Activated T-helper 17 cell treated with anti-CD3 and anti-CD28 coated beads, Interleukin-2, amount 50 U/mL, for 72 hours (primary cell): Measurements from ENCODE around the gene TPM2. TPM values are rescaled to one million over a fixed set of nuclear protein-coding genes. Genes with fewer than 3 reads are reported as not detected.

Experiments
- ATAC-seq: fragments of 150-1000 bp; cut with Tn5 transposase; replicated peaks from 2 replicates; pipeline ENCODE4 v1.10.0; 2021; ENCODE audit warnings: mild to moderate bottlenecking, moderate library complexity
- H3K27ac Mint-ChIP-seq: one replicate; pipeline ENCODE4 v1.8.0; 2022; ENCODE audit warnings: mixed read lengths
- H3K27me3 Mint-ChIP-seq: one replicate; pipeline ENCODE4 v1.8.0; 2022; ENCODE audit warnings: mixed read lengths
- H3K36me3 Mint-ChIP-seq: one replicate; pipeline ENCODE4 v1.8.0; 2022; ENCODE audit warnings: low read depth, mild to moderate bottlenecking, mixed read lengths
- H3K4me1 Mint-ChIP-seq: one replicate; pipeline ENCODE4 v1.8.0; 2022; ENCODE audit warnings: mixed read lengths
- H3K4me3 Mint-ChIP-seq: one replicate; pipeline ENCODE4 v1.8.0; 2022; ENCODE audit warnings: mild to moderate bottlenecking, mixed read lengths
- H3K9me3 Mint-ChIP-seq: one replicate; pipeline ENCODE4 v1.8.0; 2022; ENCODE audit warnings: mixed read lengths
- total RNA-seq, 2 donors: library from RNA; stranded (reverse); gene quantifications; one replicate each; pipeline ENCODE4 v1.2.3, GENCODE V29; 2022

The TPM2 gene
- total RNA-seq, 2 donors from 2014 or later, result 4.1 to 6.2 TPM

DNA sequence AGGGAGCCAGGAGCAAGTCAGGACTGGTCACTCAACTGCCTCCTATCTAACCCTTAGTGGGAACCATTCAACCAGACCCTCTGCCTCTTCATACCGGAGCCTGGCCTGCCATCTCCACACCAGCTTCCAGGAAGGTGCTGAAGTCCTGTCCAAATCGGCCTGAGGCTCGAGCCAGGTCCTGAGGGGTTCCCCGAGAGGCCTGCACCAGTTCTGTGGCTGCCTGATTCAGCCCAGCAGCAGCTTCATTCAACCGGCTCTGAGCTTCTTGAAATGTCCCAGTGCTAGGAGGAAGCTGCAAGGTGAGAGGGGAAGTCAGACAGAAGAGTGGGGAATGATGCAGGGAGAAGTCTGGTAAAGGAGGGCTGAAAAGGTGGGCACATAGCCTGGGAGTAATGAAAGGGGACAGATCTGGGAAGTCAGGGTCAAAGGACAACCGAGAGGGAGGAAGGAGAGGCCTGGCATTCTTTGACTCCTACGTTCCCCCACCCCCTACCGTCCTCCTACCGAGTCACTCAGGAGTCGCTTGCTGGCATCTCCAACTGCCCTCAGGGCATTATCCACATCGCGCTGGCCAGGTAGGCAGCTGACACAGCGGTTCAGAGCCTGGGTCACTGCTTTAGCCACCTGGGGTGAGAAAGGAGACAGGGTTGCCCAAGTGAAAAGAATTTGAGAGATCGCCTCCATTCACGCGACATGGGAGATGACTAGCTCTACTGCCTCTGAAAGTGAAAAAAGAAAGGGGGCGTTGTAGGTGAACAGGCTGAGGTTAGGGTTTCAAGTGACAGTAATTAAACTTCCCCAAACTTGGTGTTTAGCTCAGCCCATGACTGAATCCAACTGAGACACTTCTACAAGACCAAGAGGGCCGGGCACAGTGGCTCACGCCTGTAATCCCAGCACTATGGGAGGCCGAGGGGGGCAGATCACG is 22.0 kb upstream of the TPM2 start:
- H3K9me3 Mint-ChIP-seq, result no peaks in the 10 kb centered on the region
- peaks cover 19% of the 10 kb centered on the region for H3K4me1 Mint-ChIP-seq
- no peak overlapping the region for H3K4me3 Mint-ChIP-seq
- peak; percentile 88 for ATAC-seq
- H3K27ac Mint-ChIP-seq, result no peak overlapping the region
- H3K36me3 Mint-ChIP-seq, result no peaks in the 10 kb centered on the region
- no peaks in the 10 kb centered on the region for H3K27me3 Mint-ChIP-seq

DNA sequence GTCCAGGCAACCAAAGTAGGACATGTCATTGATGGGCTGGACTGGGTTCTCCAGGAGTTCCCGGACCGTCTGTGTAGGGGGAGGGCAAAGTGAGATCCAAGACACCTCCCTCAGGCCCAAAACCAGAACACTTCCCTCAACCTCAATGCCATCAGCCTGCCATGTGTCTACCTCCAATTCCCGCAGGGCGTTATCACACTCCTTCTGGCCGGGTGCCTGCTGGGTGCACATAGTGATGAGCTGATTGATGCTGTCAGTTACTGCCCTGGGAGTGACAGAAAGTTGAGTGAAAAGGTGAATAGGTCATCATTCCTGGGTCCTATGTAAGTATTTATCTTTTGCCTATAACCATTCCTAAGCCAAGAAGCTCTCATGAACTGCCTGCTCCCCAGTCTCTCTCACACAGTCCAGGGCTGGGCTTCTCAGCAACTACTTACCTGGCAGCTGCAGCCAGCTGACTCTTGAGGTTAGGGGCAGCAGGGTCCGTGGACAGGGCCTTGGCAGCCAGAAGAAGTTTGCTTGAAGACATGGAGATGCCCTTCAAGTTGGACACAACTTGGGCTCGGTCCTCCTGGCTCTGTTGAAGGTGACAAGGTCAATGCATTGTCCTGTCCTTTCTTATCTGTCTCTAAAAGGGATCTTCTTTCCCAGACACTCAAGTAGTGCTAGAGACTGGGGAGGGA is 21.2 kb upstream of the TPM2 start:
- Mint-ChIP-seq H3K36me3 (no peaks in the 10 kb centered on the region), H3K4me3 (no peak overlapping the region), H3K27me3 (no peaks in the 10 kb centered on the region), H3K27ac (no peak overlapping the region), H3K4me1 (peaks cover 21% of the 10 kb centered on the region), H3K9me3 (no peaks in the 10 kb centered on the region)
- no peak for ATAC-seq

DNA sequence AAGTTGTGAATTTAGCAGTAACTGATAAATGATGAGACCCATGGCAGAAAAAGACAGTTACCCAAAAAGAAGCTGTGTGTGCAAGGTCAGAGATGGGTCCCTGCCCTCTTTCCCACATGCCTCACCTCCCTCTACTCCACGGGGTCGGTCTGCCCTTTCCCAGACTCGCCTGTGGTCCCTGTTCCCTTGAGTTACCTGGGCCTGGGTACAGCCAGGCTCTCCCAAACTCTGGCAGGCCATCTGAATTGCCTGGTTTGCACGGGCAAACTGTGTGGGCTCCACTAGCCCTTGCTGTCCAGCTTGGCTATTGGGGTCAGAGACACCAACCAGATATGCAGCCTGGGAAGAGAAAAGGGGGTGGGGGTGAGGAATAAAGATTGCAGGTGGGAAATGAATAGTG is 18.4 kb upstream of the TPM2 start:
- Mint-ChIP-seq H3K36me3 (no peaks in the 10 kb centered on the region), H3K27ac (peak overlapping the region; percentile 26)
- no peak for ATAC-seq

DNA sequence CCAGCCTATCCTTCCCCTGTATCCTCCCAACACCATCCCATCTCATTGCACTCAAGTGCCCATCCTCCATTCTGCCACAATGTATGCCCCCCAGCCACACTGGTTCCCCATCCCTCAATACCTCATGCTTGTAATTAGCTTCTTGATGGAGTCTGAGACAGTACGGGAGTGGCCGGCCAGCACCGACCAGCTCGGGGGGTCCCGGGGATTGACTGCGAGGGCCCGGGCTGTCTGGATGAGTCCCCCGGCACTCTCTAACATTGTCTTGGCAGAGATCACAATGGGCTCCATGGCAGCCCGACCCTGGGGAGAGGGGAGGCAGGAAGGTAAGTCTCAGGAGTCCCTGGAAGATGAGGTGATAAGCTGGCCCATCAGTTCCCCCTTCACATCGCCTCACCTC is 17.2 kb upstream of the TPM2 start:
- no peaks in the 10 kb centered on the region for H3K27me3 Mint-ChIP-seq
- H3K4me3 Mint-ChIP-seq, result no peak overlapping the region
- H3K9me3 Mint-ChIP-seq, result no peaks in the 10 kb centered on the region
- peaks cover 19% of the 10 kb centered on the region for H3K4me1 Mint-ChIP-seq
- ATAC-seq, result no peak
- H3K36me3 Mint-ChIP-seq, result no peaks in the 10 kb centered on the region
- H3K27ac Mint-ChIP-seq, result peak overlapping the region; percentile 26

More for the DNA sequence above, 18.4 kb upstream of the TPM2 start:
- H3K27me3 Mint-ChIP-seq, result no peaks in the 10 kb centered on the region
- H3K4me3 Mint-ChIP-seq, result no peak overlapping the region
- H3K4me1 Mint-ChIP-seq, result peaks cover 21% of the 10 kb centered on the region
- H3K9me3 Mint-ChIP-seq, result no peaks in the 10 kb centered on the region

DNA sequence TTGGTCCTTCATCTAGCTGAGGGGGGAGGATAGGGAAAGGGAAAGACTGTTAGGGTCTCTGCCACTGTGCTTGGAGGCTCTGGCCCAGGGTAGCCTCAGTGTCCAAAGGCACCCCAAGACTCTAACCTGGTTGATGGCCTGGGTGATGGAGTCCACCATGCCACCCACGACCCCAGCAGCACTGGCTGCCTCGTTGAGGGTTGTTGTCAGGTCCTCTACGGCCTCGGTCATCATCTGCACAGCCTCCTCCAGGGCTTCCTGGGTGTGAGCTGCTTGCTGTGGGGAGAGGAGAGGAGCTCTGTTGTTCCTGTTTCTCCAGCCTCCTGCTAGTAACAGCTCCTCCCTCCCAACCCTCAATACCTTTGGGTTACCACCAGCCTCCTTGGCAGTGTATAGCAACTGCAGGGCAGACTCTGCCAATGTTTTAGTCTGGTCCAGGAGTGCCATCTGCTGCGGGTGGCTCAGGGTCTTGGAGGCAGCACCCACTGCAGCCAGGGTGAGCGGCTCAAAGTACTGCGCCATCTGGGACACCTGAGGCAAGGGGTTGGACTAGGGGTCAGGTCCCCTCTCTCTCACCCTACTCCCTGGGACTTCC is 16.2 kb upstream of the TPM2 start:
- Mint-ChIP-seq H3K27ac (no peak overlapping the region), H3K4me3 (no peak overlapping the region), H3K36me3 (no peaks in the 10 kb centered on the region), H3K4me1 (peaks cover 16% of the 10 kb centered on the region), H3K9me3 (no peaks in the 10 kb centered on the region), H3K27me3 (no peaks in the 10 kb centered on the region)
- no peak for ATAC-seq

DNA sequence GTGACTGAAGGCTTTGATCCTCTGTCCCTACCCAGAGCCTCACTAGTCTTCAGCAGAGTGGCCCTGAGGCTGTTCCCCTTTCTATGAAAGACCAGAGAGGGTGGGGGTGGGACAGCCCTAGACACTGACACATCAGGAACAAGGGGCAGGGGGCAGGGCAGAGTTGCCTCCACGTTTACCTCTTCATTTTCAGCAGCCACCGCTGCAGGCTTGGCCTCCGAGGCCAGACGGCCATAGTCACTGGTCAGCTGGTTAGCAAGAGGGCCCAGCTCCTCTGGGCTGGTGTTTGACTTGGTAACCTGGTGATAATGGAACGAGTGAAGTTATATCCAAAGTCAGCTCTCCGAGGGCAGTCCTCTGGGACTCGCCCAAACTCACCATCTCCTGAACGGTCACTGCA is 15.6 kb upstream of the TPM2 start:
- H3K9me3 Mint-ChIP-seq, result no peaks in the 10 kb centered on the region
- H3K4me3 Mint-ChIP-seq, result no peak overlapping the region
- no peak for ATAC-seq
- no peaks in the 10 kb centered on the region for H3K27me3 Mint-ChIP-seq
- peaks cover 16% of the 10 kb centered on the region for H3K4me1 Mint-ChIP-seq
- H3K27ac Mint-ChIP-seq, result no peak overlapping the region
- no peaks in the 10 kb centered on the region for H3K36me3 Mint-ChIP-seq

DNA sequence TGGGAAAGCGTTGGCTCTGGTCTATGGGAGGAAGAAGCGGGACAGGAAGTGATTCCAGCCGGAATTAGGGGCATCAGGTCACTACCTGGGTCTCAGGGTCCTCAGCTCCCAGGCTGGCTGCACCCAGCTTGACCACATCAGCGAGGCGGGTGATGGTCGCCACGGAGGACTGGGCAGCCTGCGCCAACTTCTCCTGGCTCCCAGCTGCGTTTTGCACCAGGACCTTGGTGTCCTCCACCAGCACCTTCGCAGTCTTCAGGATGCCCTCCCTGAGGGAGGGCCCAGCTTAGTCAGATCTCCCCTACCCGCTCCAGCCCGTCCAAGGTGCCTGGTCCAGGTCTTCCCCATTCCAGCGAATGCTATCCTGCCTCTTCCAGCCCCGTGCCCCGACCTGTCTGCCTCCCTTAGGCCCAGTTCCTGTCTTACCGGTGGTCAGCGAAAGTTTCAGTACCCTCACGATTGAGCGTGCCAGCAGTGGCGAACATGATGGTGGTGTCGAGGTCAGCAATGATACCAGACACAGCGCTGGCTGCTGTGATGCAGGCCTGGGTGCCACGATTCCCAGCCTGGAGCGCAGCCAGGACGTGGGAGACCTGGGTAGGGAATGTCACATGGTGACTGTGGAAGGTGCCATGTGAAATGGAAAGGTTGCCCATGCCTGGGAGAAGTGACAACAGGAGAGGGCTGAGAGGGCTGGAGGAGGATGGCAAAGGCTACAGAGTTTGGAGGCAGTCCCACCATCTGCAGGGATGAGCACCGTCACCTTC is 14.4 kb upstream of the TPM2 start:
- no peak for ATAC-seq
- Mint-ChIP-seq H3K9me3 (no peaks in the 10 kb centered on the region), H3K4me3 (no peak overlapping the region), H3K27me3 (no peaks in the 10 kb centered on the region), H3K27ac (no peak overlapping the region), H3K36me3 (no peaks in the 10 kb centered on the region), H3K4me1 (peaks cover 16% of the 10 kb centered on the region)

DNA sequence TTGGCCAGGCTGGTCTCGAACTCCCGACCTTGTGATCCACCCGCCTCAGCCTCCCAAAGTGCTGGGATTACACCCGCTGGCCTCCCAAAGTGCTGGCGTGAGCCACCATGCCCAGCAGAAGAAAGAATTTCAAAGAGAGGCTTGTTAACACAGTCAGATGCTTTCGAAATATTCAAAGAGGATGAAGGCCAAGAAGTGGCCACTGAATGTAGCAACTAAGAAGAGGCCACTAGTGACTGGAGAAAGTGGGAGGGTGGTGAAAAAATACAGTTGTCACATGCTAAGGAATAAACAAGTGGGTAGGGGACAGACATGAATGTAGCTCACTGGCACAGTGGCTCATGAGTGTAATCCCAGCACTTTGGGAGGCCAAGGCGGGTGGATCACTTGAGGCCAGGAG is 13.0 kb upstream of the TPM2 start:
- no peaks in the 10 kb centered on the region for H3K36me3 Mint-ChIP-seq
- H3K27me3 Mint-ChIP-seq, result no peaks in the 10 kb centered on the region
- H3K27ac Mint-ChIP-seq, result peak overlapping the region; percentile 63
- H3K4me1 Mint-ChIP-seq, result peaks cover 10% of the 10 kb centered on the region
- no peak overlapping the region for H3K4me3 Mint-ChIP-seq
- no peak for ATAC-seq
- H3K9me3 Mint-ChIP-seq, result no peaks in the 10 kb centered on the region

DNA sequence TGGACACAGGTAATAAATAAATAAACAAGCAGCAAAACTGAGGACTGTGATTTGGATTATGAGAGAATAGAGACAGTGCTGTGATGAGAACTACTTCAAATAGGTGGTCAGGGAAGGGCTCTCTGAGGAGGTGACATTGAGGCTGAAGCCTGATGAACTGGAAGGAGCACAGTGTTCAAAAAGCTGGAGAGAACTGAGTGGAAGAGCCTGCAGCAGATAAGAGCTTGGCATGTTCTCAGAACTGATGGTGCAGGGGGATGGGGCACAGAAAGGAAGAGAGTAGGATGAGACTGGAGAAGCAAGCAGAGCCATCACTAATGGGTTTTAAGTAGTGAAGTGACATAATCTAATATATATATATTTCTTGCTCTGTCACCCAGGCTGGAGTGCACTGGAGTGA is 11.2 kb upstream of the TPM2 start:
- no peaks in the 10 kb centered on the region for H3K4me1 Mint-ChIP-seq
- H3K36me3 Mint-ChIP-seq, result no peaks in the 10 kb centered on the region
- no peak overlapping the region for H3K27ac Mint-ChIP-seq
- no peaks in the 10 kb centered on the region for H3K9me3 Mint-ChIP-seq
- no peak overlapping the region for H3K4me3 Mint-ChIP-seq
- ATAC-seq, result no peak
- no peaks in the 10 kb centered on the region for H3K27me3 Mint-ChIP-seq

DNA sequence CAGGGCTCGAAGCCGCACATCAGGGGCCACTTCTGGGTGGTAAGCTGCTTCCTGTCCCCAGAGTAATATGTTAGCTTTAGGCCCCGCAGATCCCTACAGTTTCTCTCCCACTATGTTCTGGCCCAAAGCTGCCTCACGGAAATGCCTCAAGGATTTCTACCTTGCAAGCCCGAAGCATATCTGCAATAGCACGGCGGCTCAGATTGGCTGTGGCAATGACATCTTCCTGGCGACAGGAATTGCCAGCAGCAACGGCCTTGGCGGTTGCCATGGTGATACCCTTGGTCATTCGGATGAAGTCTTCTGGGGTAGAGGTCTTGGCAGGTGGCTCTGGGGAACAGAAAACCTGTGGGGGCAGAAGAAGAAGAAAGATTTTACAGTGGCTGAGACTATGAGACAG is 10.3 kb upstream of the TPM2 start:
- Mint-ChIP-seq H3K27me3 (no peaks in the 10 kb centered on the region), H3K4me1 (no peaks in the 10 kb centered on the region), H3K27ac (no peak overlapping the region), H3K4me3 (no peak overlapping the region), H3K36me3 (no peaks in the 10 kb centered on the region), H3K9me3 (no peaks in the 10 kb centered on the region)
- ATAC-seq, result no peak

DNA sequence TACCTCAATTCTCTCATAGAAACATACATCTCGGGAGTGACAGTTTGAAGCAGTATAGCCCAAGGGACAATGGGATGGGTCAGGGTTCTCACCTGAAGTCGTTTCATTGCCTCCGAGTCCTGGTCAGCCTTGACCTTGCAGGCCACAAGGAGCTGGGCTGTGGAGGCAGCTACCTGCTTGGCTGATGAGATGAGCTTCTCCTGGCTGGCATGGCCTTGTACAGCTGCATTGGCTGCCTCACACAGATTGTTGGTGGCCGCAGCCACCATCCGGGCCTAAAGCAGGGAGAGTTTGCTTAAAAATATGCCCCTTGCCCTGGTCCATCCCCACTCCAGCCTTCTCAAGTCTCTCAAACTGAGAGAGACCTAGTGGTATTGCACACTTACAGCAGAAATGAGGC is 8.5 kb upstream of the TPM2 start:
- no peaks in the 10 kb centered on the region for H3K9me3 Mint-ChIP-seq
- no peaks in the 10 kb centered on the region for H3K27me3 Mint-ChIP-seq
- no peak overlapping the region for H3K4me3 Mint-ChIP-seq
- no peaks in the 10 kb centered on the region for H3K4me1 Mint-ChIP-seq
- no peaks in the 10 kb centered on the region for H3K36me3 Mint-ChIP-seq
- no peak for ATAC-seq
- H3K27ac Mint-ChIP-seq, result no peak overlapping the region

DNA sequence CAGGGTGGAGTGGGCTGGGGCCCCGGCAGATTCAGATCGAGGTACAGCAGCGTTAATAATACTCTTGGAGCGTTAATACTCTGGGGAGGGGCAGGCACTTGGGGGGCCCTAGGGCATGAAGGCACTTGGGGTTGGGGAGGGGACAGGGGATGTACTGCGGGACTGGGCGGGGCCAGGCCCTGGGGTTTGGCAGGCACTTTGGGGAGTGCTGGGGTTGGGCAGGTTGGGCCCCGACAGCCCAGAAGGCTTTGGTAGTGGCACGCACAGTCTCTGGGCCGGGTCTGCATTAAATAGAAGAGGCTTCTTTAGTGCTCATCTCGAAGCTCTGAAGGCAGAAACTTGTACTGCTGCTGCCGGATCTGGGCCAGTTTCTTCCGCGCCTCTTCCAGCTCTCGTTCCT is 7.8 kb upstream of the TPM2 start:
- H3K36me3 Mint-ChIP-seq, result no peaks in the 10 kb centered on the region
- no peaks in the 10 kb centered on the region for H3K27me3 Mint-ChIP-seq
- peak overlapping the region; percentile 7 for H3K27ac Mint-ChIP-seq
- peak; percentile 7 for ATAC-seq
- no peaks in the 10 kb centered on the region for H3K9me3 Mint-ChIP-seq
- no peak overlapping the region for H3K4me3 Mint-ChIP-seq
- no peaks in the 10 kb centered on the region for H3K4me1 Mint-ChIP-seq

DNA sequence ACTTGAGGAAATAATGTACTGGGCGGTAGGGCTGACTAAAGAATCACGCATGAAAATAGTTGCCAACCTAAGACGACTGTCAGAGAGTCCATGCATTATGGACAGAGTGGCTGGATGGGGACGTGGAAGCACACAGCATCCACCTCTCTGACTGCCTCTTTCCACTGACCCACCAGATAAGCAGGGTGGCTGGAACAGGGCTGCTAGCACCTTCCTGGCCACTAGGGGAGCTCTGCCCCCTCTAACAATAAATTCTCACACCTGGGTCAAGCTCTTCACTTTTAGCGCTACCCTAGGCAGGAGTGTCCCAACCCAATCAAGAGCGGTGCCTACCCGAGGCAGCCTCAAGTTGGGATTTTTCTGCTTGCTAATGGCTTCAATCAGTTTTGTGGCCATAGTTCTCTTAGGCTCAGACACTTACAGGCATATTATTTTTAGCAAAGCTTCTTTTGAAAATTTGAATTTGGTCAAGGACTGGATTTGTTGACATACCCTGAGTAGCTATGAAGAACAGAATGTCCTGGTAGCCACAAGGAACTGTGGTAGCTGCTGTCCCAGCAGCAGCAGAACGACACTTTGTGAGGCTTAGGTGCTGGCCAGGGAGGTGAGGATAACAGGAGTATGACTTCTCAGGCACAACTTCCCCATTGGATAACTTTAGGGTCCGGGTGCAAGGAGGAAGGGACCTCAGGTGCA is 6.9 kb upstream of the TPM2 start:
- H3K36me3 Mint-ChIP-seq, result no peaks in the 10 kb centered on the region
- H3K4me1 Mint-ChIP-seq, result no peaks in the 10 kb centered on the region
- no peaks in the 10 kb centered on the region for H3K9me3 Mint-ChIP-seq
- H3K27ac Mint-ChIP-seq, result peak overlapping the region; percentile 7
- H3K4me3 Mint-ChIP-seq, result no peak overlapping the region
- ATAC-seq, result peak; percentile 87
- no peaks in the 10 kb centered on the region for H3K27me3 Mint-ChIP-seq

DNA sequence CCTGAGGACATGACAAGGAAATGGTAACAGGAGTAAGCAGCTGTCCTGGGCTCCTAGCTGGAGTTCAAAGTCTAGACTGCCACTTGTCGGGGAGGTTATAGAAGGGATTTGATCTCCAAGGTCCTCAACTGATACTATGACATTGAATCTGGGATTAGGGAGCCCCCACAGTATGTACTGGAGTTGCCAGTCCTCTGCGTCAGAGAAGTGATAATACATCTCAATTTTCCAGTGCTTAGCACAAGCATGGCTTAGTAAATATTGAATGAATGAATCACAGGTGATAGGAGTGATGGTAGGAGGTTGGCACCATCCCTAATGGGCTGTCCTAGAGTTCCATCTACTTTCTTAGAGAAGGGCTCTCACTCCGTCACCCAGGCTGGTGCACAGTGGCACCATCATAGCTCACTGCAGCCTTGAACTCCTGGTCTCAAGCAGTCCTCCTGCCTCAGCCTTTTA is 6.2 kb upstream of the TPM2 start:
- H3K36me3 Mint-ChIP-seq, result no peaks in the 10 kb centered on the region
- no peak overlapping the region for H3K4me3 Mint-ChIP-seq
- H3K4me1 Mint-ChIP-seq, result no peaks in the 10 kb centered on the region
- no peak overlapping the region for H3K27ac Mint-ChIP-seq
- ATAC-seq, result peak; percentile 23
- H3K27me3 Mint-ChIP-seq, result no peaks in the 10 kb centered on the region
- H3K9me3 Mint-ChIP-seq, result no peaks in the 10 kb centered on the region
